GM10266 (cell line): ENCODE measurements around the gene FKBP2.
A peak's percentile ranks its signal among the peaks of the same experiment; 100 is the strongest.

Experiments
- DNase-seq: peaks from one replicate; pipeline ENCODE4 v3.0.0; 2012; ENCODE audit errors: extremely low spot score
- CTCF ChIP-seq: IDR thresholded peaks from 2 replicates; pipeline ENCODE4 v1.5.1; 2012; ENCODE audit warnings: mild to moderate bottlenecking, low read depth; ENCODE audit not compliant: control insufficient read depth, insufficient read depth; ENCODE audit errors: missing control alignments

FKBP2 gene

GRCh38 chr11:64204080-64204440, 36.8 kb upstream of the FKBP2 start:
- DNase-seq: no peak

DNA sequence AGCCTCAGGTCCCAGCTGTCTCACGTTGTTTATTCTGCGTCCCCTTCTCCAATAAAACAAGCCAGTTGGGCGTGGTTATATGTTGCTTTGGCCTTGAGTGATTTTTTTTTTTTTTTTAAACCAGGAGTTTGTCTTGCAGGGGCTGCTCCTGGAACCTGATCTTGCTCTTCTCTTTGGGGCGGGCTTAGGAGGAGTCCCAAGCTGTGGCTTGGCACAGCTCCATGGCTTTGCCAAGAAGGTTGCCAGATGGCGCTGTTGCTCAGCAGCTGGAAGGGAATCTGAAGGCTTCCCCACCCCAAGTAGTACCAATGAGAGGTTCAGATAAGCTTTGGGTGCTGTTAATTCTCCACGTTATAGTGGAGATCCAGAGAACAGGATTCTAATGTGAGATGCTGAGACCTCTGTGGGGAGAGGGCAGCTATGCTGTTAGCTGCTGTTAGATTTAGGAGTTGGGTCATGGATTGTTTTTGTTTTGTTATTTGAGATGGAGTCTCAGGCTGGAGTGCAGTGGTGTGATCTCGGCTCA, 36.4 kb upstream of the FKBP2 start:
- peak; percentile 82 for TF ChIP-seq CTCF
- DNase-seq: peak; percentile 78

More at GRCh38 chr11:64204080-64204440, 36.8 kb upstream of the FKBP2 start:
- TF ChIP-seq CTCF: no peak

GRCh38 chr11:64206457-64207255, 34.2 kb upstream of the FKBP2 start, which contains the start of gene FERMT3:
TSS of gene FERMT3 (plus strand) at chr11:64206721. CDS start at chr11:64207365, 644 bp downstream.
- peak; percentile 69 for DNase-seq
- TF ChIP-seq CTCF: no peak

GRCh38 chr11:64207256-64208085, 33.4 kb upstream of the FKBP2 start:
- no peak for TF ChIP-seq CTCF
- DNase-seq: peak; percentile 93

DNA sequence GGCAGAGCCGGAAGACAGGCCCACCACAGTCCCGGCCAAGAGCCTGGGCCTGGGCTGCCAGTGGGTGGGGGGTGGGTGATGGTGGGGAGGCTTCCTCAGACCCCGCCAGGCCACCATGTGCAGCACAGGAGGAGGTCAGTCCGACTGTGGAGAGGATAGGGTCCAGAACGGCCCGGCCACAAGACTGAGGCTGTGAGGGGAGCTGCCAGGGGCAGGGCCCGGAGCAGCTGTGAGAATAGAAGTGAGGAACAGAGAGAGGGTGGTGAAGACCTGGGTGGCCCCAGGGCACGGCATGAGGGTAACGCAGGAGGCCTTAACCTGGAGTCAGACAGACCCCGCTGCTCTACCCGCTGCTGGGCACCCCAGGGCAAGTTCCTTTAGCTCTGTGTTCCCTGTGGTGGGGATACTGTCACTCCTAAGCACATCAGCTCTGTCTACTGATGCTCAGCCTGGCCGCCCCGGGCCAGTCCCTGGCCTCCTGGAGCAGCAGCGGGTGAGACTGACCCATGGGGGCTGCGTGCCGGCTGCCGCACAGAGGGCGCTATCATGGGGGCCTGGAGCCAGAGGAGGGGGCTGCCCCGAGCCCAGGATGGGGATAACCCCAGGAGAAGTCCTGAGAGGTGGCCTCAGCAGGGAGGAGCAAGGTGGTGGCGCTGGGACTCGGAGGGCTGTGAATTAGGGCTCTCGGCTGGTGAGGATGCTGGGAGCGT, 32.7 kb upstream of the FKBP2 start:
- no peak for DNase-seq
- no peak for TF ChIP-seq CTCF

DNA sequence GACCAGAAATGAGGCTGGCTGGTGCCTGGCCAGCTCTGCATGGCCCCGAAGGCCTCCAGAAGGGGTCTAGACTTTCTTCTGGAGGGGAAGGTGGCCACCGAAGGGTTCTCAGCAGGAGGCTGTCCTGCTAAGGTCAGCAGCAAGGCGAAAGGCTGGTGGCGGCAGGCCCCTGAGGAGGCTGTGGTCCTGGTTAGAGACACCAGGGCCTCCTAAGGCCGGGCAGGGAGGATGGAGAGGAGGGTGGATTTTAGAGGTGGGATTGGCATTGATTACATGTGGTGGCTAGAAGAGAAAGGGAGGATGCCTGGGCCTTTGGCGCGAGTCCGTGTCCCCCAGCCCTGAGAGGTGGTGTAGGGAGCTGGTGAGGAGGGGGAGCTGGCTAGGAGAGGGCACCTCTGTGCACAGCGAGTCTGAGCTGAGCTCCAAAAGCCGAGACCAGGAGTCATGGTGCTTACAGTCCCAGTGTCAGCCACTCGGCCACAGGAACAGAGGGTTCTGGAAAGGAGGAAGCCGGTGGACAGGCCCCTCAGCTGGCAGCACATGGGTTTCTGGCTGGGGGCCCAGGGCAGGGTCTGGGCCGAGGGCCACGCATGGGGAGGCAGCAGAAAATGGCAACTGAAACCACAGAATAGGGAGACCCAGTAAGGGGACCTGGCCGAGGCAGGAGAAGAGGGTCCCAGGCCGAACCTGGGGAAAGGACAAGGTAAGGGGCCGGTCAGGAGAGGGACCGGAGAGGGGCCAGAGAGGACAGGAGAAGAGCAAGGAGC, 31.9 kb upstream of the FKBP2 start:
- DNase-seq: no peak
- no peak for TF ChIP-seq CTCF
